HG03064 (cell line): ENCODE data around the gene ALK.

ENCODE experiments used
- ATAC-seq: cut with Tn5 transposase; IDR thresholded peaks from one replicate; pipeline ENCODE4 v1.9.1; 2021; ENCODE audit warnings: low read depth; ENCODE audit not compliant: unreplicated experiment

The ALK gene

DNA sequence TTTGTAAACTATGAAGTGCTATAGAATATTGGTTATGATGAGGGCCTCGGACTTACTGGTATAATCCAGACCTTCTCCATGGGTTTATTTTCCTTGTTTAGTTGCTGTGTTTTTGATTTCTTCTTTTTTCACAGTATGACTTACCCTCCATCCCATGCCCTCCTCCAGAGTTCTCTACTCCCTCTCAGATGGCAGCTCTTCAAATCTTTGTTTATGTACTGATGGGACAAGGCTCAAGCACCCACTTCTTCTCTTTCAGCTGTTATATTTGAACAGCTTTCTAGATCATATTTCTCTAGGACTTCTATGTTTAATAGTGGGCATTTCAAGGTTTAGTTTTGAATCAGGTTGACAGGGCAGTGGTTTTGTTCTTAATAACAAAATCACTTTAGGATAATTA is 762.3 kb downstream of the ALK start:
- ATAC-seq, result no peak

GRCh38 chr2:29157131-29157530 is 764.3 kb downstream of the ALK start:
- ATAC-seq, result no peak

- ATAC-seq, result no peak
Measured at GRCh38 chr2:29155578-29155977, 765.8 kb downstream of the ALK start.

- no peak for ATAC-seq
Measured at GRCh38 chr2:29154610-29155009, 766.8 kb downstream of the ALK start.

- no peak for ATAC-seq
Measured at GRCh38 chr2:29147963-29148362, 773.4 kb downstream of the ALK start.

DNA sequence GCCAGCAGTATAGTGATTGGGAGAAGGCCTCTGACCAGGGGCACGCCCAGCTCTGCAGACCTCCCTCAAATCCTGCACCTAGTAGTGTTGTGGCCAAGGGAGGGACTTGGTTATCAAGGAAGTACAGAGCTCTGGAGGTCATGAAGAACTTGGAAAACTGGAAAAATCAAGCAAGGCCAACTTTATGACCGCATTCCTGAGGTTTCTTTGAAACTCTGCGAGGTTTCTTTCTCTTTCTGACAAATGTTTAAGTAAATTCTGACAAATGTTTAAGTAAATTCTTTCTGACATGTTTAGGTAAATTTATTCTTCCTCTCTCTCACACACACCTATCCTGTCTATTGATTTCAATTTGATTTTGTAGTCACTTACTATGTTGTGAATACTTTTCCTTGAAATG is 775.2 kb downstream of the ALK start:
- no peak for ATAC-seq

GRCh38 chr2:29143657-29144056 is 777.7 kb downstream of the ALK start:
- ATAC-seq, result no peak
